ENCODE measurements around the gene BRCC3. TPM values are rescaled to one million over a fixed set of nuclear protein-coding genes. Genes with fewer than 3 reads are reported as not detected.
A peak's percentile ranks its signal among the peaks of the same experiment; 100 is the strongest.

The BRCC3 gene
- total RNA-seq (10 to 100 TPM; 13.9 to 20.3 (median 16.6) TPM), polyA plus RNA-seq (1 to 10 TPM; 4.9 to 8.4 TPM)
- long read RNA-seq, donor 1, transcript BRCC3-208 (10 exons, 2,694 nt), result major isoform, 9 of 25 reads
- long read RNA-seq, donor 1, partial matches to known transcripts, result 2 of 25 reads
- long read RNA-seq, donor 1, other reads (novel, unspliced or antisense), result 14 of 25 reads
- long read RNA-seq, donor 2, transcript BRCC3-208 (10 exons, 2,694 nt), result major isoform, 11 of 24 reads
- long read RNA-seq, donor 2, partial matches to known transcripts, result 1 of 24 reads
- long read RNA-seq, donor 2, other reads (novel, unspliced or antisense), result 12 of 24 reads
- long read RNA-seq, donor 3, transcript BRCC3-208 (10 exons, 2,694 nt), result major isoform, 34 of 72 reads
- long read RNA-seq, donor 3, partial matches to known transcripts, result 0 of 72 reads
- long read RNA-seq, donor 3, other reads (novel, unspliced or antisense), result 36 of 72 reads

DNA sequence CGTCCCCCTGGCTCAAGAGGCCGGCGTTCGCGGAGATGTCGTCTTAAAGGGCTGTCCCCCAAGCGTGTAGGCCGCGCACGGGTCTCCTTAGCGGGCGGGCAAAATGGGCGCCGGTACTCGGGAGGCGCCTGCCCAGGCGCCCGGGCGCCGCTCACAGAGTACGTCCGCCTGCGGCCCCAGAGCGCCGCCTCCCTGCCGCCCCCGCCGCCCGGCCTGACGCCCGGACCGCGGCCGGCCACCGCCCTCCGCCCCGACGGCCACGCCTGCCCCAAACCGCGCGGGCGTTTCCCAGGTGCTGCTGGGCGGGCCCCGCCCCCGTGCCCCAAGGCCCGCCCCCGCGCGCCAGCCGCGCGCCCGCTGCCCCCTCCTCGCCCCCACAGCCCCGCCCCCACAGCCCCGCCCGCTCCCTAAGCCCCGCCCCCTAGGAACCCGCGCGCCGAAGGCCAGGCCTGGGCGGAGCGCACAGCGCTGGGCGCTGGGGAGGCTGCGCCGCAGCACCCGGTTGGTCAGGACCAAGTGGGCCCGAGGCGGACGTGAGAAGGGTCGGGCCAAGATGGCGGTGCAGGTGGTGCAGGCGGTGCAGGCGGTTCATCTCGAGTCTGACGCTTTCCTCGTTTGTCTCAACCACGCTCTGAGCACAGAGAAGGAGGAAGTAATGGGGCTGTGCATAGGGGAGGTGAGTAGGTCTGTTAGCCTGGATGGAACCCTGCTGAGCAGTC, at the start of gene BRCC3, which contains the start of the genes CMC4 and MTCP1:
Gene BRCC3 (plus strand): TSS at position 534 of the 719 bp plus-strand sequence. CDS start 20 bp downstream, at position 554.
Gene CMC4 (minus strand): TSS at position 162 of the 719 bp plus-strand sequence. CDS start 7,113 bp downstream, outside the sequence.
Gene MTCP1 (minus strand): TSS at position 162 of the 719 bp plus-strand sequence. CDS start 5,126 bp downstream, outside the sequence.
- peaks cover 0 to 35% (median 13%) of the 10 kb centered on the region in 9 donors for H3K4me1 ChIP-seq
- intact Hi-C loops (cut with DNase I), result loop anchor here in 2 of 10 donors (5.0 to 10.0 kb wide), 2 partner anchors 44 to 144 kb away; partner anchors contain the start of genes FUNDC2 (in 1 of the 2) and VBP1 (in 1 of the 2)

DNA sequence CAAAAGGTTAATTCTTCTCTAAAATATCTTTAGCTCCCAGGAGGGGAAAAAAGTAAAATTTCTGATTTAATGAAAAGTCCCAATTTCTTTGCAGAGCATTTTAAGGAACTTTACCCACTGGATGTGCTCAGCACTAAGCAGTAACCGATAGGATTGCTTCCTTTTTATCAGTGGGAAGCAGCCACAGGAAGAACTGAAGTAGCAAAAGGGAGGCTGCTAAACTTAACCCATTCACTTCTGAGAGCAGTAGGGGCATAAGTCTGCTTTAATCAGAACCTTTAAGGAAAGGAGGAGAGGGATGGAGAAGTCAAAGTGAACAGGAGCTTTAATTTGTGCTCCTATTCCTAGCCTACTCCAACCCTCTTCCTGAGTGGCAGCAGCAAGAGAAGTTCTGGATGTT, 48.7 kb upstream of the BRCC3 start, which contains the start of gene F8:
Gene F8 (minus strand): TSS at position 139 of the 400 bp plus-strand sequence. CDS start 171 bp downstream, outside the sequence.
- Histone ChIP-seq H3K27ac (peak within 1 kb of the TSS in 7 of 10 donors; percentile 5 to 79 (median 58)), H3K27me3 (no peaks in the 10 kb centered on the region), H3K36me3 (no peaks in the 10 kb centered on the region), H3K4me1 (peaks cover 0 to 5% (median 0%) of the 10 kb centered on the region in 9 donors), H3K9me3 (peaks cover 0 to 5% (median 0%) of the 10 kb centered on the region in 11 donors), H3K4me3 (peak within 1 kb of the TSS; percentile 3 to 54 (median 40))
- ATAC-seq (no peak), DNase-seq (no peak)
- 0 to 10% methylated on average over 1 of the region's 1 CpG for WGBS, 2 donors
- intact Hi-C loops (cut with DNase I), result no loop called here
- TF ChIP-seq, protein P1, sequence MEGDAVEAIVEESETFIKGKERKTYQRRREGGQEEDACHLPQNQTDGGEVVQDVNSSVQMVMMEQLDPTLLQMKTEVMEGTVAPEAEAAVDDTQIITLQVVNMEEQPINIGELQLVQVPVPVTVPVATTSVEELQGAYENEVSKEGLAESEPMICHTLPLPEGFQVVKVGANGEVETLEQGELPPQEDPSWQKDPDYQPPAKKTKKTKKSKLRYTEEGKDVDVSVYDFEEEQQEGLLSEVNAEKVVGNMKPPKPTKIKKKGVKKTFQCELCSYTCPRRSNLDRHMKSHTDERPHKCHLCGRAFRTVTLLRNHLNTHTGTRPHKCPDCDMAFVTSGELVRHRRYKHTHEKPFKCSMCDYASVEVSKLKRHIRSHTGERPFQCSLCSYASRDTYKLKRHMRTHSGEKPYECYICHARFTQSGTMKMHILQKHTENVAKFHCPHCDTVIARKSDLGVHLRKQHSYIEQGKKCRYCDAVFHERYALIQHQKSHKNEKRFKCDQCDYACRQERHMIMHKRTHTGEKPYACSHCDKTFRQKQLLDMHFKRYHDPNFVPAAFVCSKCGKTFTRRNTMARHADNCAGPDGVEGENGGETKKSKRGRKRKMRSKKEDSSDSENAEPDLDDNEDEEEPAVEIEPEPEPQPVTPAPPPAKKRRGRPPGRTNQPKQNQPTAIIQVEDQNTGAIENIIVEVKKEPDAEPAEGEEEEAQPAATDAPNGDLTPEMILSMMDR (IDR thresholded peaks at IDR 0.05), result no peak

More for the DNA sequence above, at the start of gene BRCC3, which contains the start of the genes CMC4 and MTCP1:
- H3K36me3 ChIP-seq, result peaks cover 0 to 26% (median 0%) of the 10 kb centered on the region in 9 donors
- DNase-seq (peak; percentile 70 to 84), ATAC-seq (peak; percentile 93 to 98 (median 96))
- WGBS, 2 donors, result 0 to 1% methylated on average over 23 to 49 of the region's 81 CpGs
- H3K4me3 ChIP-seq, result peak within 1 kb of the TSS; percentile 47 to 79 (median 68)
- no peaks in the 10 kb centered on the region for H3K9me3 ChIP-seq
- no peaks in the 10 kb centered on the region for H3K27me3 ChIP-seq
- TF ChIP-seq, protein P1 (IDR thresholded peaks at IDR 0.05), result no peak
- peak within 1 kb of the TSS; percentile 78 to 93 (median 90) for H3K27ac ChIP-seq

DNA sequence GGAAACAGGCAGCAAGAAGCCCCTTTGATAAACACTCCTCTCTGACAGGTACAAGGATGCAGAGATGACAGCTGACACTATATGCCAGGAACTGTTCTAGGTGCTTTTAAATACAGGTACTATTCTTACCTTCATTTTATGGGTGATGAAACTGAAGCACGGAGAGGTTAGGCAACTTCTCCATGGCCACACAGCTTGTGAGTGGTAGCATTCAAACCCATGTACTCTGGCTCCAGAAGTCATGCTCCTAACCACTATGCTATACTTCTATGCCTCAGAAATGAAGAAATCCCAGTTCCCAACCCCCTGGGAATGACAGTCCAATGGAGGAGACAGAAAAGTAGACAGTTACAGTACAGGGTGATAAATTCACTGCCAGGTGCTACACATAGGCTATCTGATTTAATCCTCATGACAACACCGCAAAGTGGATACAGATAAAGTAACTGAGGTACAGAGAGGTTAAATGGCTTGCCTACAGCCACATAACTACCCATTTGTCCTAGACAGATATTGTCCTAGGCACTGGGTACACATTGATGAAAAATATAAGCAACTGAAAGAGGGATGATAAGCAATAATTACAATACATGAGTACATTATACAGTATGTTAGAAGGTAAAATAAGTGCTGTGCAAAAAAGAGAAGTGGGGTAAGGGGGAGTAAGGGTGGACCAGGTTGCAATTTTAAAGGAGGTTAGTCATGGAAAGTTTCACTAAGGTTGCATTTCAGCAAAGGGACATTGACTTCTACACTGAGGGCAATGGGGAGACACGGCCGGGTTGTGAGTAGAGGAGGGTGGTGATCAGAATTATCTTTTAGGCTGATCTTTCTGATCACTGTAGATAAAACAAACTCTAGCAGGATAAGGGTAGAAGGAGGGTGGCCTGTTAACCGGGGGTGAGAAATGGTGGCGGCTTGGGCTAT, 47.1 kb upstream of the BRCC3 start:
- Histone ChIP-seq H3K4me3 (no peak overlapping the region), H3K27ac (no peak overlapping the region), H3K36me3 (no peaks in the 10 kb centered on the region), H3K27me3 (no peaks in the 10 kb centered on the region), H3K9me3 (peaks cover 0 to 5% (median 0%) of the 10 kb centered on the region in 11 donors), H3K4me1 (peaks cover 0 to 19% (median 4%) of the 10 kb centered on the region in 9 donors)
- 95% methylated on average over 6 of the region's 6 CpGs for WGBS, 2 donors
- intact Hi-C loops (cut with DNase I), result no loop called here
- ATAC-seq (no peak), DNase-seq (no peak)
- TF ChIP-seq, protein P1 (IDR thresholded peaks at IDR 0.05), result no peak
